Lung (tissue), 12 donors: ENCODE measurements around the gene B3GNT3. TPM values are rescaled to one million over a fixed set of nuclear protein-coding genes. Genes with fewer than 3 reads are reported as not detected.

Experiments
- ATAC-seq: fragments of 200-7000 bp; cut with Tn5 transposase; one replicate; pipeline ENCODE4 v1.9.1; 2020; ENCODE audit warnings: moderate number of reproducible peaks; ENCODE audit not compliant: insufficient read depth, low FRiP score
- DNase-seq, 3 donors: peaks; one replicate each; pipeline ENCODE4 v3.0.0-alpha.2; 2013 to 2017
- H3K27ac ChIP-seq, 2 donors: one replicate each; pipeline ENCODE4 v1.5.1; 2013; ENCODE audit warnings: mild to moderate bottlenecking in 2 of 2, moderate library complexity in 2 of 2, control low read depth in 1 of 2, inconsistent platforms in 1 of 2, low read depth in 1 of 2, low read length in 1 of 2
- H3K27me3 ChIP-seq, 3 donors: one replicate each; pipeline ENCODE4 v1.5.1; 2013; ENCODE audit warnings: low read length in 2 of 3; ENCODE audit not compliant: control insufficient read depth in 3 of 3, insufficient read depth in 3 of 3
- H3K36me3 ChIP-seq, 4 donors: one replicate each; pipeline ENCODE4 v1.5.1; 2013; ENCODE audit warnings: low read length in 4 of 4, mild to moderate bottlenecking in 1 of 4, moderate library complexity in 1 of 4; ENCODE audit not compliant: control insufficient read depth in 4 of 4, insufficient read depth in 4 of 4
- H3K4me1 ChIP-seq, 5 donors: one replicate each; pipeline ENCODE4 v1.5.1; 2013; ENCODE audit warnings: low read length in 5 of 5, mild to moderate bottlenecking in 2 of 5, moderate library complexity in 1 of 5; ENCODE audit not compliant: control insufficient read depth in 5 of 5, insufficient read depth in 5 of 5
- H3K4me3 ChIP-seq: one replicate; pipeline ENCODE4 v1.5.1; 2013; ENCODE audit warnings: mild to moderate bottlenecking, control low read depth, moderate library complexity
- H3K9ac ChIP-seq, 2 donors: one replicate each; pipeline ENCODE4 v1.5.1; 2013; ENCODE audit warnings: low read length in 2 of 2, control low read depth in 1 of 2; ENCODE audit not compliant: insufficient read depth in 1 of 2
- H3K9me3 ChIP-seq, 4 donors: one replicate each; pipeline ENCODE4 v1.5.1; 2013; ENCODE audit warnings: low read length in 3 of 4, mild to moderate bottlenecking in 1 of 4, moderate library complexity in 1 of 4; ENCODE audit not compliant: control insufficient read depth in 4 of 4, insufficient read depth in 3 of 4
- CTCF ChIP-seq: IDR thresholded peaks from 2 replicates; pipeline ENCODE4 v1.5.1; 2012; ENCODE audit warnings: mild to moderate bottlenecking; ENCODE audit errors: control extremely low read depth, extremely low read depth
- WGBS, 2 donors: extraction: QIAGEN DNeasy Blood & Tissue Kit; methylation state at CpG; one replicate each; pipeline ENCODE4 v1.1.7; 2013; 5-methylcytosine and 5-hydroxymethylcytosine counted together
- polyA plus RNA-seq, 2 donors: library from polyadenylated mRNA; stranded (reverse); fragments of 200-250 nt; gene quantifications; one replicate each; pipeline ENCODE4 v1.2.1, GENCODE V29; 2013
- total RNA-seq, 2 donors: library from RNA; depleted of rRNA in 1 of 2; stranded (reverse); fragments of >200 nt in 1 of 2; gene quantifications; one replicate each; pipeline ENCODE4 v1.2.1, GENCODE V29; 2014 to 2021
- donor health status: control.
- donor health status: control.
- donor health status: Bipolar disorder and iron deficiency.
- donor health status: healthy.
- donor health status: DM: yes; HTN: yes; CAD: no.

Gene B3GNT3
- total and polyA plus RNA-seq, 4 donors, result 1.00 to 3.0 (median 2.0) TPM

DNA sequence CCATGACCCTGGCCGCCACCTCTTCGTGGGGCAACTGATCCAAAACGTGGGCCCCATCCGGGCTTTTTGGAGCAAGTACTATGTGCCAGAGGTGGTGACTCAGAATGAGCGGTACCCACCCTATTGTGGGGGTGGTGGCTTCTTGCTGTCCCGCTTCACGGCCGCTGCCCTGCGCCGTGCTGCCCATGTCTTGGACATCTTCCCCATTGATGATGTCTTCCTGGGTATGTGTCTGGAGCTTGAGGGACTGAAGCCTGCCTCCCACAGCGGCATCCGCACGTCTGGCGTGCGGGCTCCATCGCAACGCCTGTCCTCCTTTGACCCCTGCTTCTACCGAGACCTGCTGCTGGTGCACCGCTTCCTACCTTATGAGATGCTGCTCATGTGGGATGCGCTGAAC lies 16.7 kb downstream of the B3GNT3 start:
- no peak overlapping the region for H3K9ac ChIP-seq
- H3K27ac ChIP-seq, result no peak overlapping the region
- ATAC-seq (no peak), DNase-seq (no peak)
- peaks cover 0 to 11% (median 0%) of the 10 kb centered on the region in 4 donors for H3K9me3 ChIP-seq
- no peaks in the 10 kb centered on the region for H3K36me3 ChIP-seq
- 89 to 92% methylated on average over 20 of the region's 20 CpGs for WGBS, 2 donors
- no peak overlapping the region for H3K4me3 ChIP-seq
- no peak for TF ChIP-seq CTCF
- H3K4me1 ChIP-seq, result no peaks in the 10 kb centered on the region
- H3K27me3 ChIP-seq, result peaks cover 0 to 5% (median 0%) of the 10 kb centered on the region in 3 donors

GRCh38 chr19:17812099-17812498 lies 17.2 kb downstream of the B3GNT3 start:
- ATAC-seq (no peak), DNase-seq (no peak)
- no peak for TF ChIP-seq CTCF
- Histone ChIP-seq H3K36me3 (no peaks in the 10 kb centered on the region), H3K27ac (no peak overlapping the region), H3K9me3 (peaks cover 0 to 11% (median 0%) of the 10 kb centered on the region in 4 donors), H3K27me3 (peaks cover 0 to 5% (median 0%) of the 10 kb centered on the region in 3 donors), H3K9ac (no peak overlapping the region), H3K4me1 (no peaks in the 10 kb centered on the region), H3K4me3 (no peak overlapping the region)
- WGBS, 2 donors, result 67 to 86% methylated on average over 5 of the region's 5 CpGs

DNA sequence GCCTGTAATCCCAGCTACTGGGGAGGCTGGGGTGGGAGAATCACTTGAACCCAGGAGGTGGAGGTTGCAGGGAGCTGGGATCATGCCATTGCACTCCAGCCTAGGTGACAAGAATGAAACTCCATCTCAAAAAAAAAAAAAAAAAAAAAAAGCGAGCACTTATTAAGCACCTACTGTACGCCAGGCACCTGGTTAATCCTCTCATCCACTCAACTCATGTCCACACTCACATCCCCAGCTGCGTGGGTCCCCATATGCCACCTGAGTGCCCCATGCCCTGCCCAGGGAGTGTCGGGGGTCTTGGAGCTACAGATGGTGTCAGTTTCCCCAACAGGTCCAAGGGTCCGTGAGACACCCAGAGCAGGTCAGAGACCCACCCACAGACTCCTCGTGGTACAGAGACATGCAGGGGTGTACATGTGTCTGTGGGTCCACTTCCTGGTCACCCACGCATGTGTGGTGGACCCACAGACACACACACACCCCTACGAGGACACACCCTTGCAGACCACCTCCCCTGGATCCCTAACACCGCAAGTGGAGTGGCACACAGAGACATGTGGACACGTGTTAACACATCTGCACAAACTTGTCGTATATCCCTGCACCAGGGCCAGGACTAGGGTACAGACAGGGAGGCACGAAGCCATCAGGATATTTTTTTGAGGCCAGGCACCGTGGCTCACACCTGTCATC lies 22.9 kb downstream of the B3GNT3 start:
- no peak for TF ChIP-seq CTCF
- no peak overlapping the region for H3K27ac ChIP-seq
- no peaks in the 10 kb centered on the region for H3K36me3 ChIP-seq
- DNase-seq, result no peak
- no peak overlapping the region for H3K9ac ChIP-seq
- no peaks in the 10 kb centered on the region for H3K27me3 ChIP-seq
- 81 to 89% methylated on average over 12 to 13 of the region's 13 CpGs for WGBS, 2 donors
- no peak overlapping the region for H3K4me3 ChIP-seq
- ATAC-seq, result no peak
- peaks cover 0 to 5% (median 0%) of the 10 kb centered on the region in 4 donors for H3K9me3 ChIP-seq
- H3K4me1 ChIP-seq, result no peaks in the 10 kb centered on the region
